Vagina (tissue), 2 donors: ENCODE measurements around the gene GID8.

Experiments
- CTCF ChIP-seq, 3 experiments: fragments of 450-650 bp in 2 of 3; fragments of 200-600 bp in 1 of 3; sonication (generic) in 1 of 3; IDR thresholded peaks; one replicate each; pipeline ENCODE4 v1.5.1; 2017 to 2019; ENCODE audit warnings: antibody characterized with exemption in 3 of 3, mild to moderate bottlenecking in 2 of 3, moderate library complexity in 2 of 3
- POLR2AphosphoS5 ChIP-seq, 2 donors: sonication (generic); formaldehyde crosslinking; IDR thresholded peaks; one replicate each; pipeline ENCODE4 v1.9.0; 2017; ENCODE audit warnings: antibody characterized with exemption in 2 of 2, mild to moderate bottlenecking in 2 of 2, low read depth in 1 of 2; ENCODE audit not compliant: insufficient read depth in 1 of 2

DNA sequence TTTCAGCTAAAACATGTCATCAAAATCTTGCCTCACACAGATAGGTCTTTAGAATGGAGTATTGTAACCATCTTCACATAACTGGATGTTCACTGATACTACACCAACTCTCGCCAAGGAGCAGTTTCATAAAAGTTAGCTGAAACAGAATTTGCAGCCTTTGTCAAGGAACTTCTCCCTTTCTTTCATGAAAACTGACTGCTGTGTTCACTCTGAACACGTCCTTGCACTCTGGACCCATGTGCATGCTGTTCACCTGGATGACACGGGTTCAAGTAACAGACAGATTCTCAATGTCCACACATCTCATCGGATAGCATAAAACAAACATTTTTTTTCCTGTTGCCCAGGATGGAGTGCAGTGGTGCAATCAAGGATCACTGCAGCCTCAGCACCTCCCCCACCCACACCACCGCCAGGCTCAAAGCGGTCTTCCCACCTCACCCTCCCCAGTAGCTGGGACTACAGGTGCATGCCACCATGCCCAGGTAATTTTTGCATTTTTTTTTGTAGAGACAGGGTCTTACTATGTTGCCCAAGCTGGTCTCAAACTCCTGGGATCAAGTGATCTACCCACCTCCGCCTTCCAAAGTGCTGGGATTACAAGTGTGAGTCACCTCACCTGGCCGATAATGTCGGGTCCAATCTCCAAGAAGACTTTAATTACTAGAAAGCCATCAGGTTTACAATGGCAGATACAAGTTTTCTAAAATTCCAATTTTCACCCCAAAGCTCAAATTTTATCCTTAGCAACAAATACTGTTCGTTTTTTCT lies 21.1 kb upstream of the GID8 start:
- TF ChIP-seq CTCF (IDR thresholded peaks at IDR 0.05) (no peak), POLR2AphosphoS5 (IDR thresholded peaks at IDR 0.05; ENCODE audit: insufficient read depth in 1 of 2, low read depth in 1 of 2) (no peak)
